CD4-positive, alpha-beta T cell treated with Interferon gamma for 1 hour (primary cell): ENCODE data around the gene NHSL1.
"Not testable (repeated sequence)": the region's sequence is repeated elsewhere in the genome, so short reads cannot be mapped to it uniquely, and the experiment has no call there.

Experiments used
- DNase-seq: peaks from one replicate; pipeline ENCODE4 v3.0.0-alpha.2; 2020

NHSL1 gene

GRCh38 chr6:138454981-138455706, 44.1 kb downstream of the NHSL1 start:
- DNase-seq = peak; percentile 58

GRCh38 chr6:138451043-138451442, 48.3 kb downstream of the NHSL1 start:
- no peak for DNase-seq

- DNase-seq = no peak
These were observed 48.8 kb downstream of the NHSL1 start for GRCh38 chr6:138450445-138450844.

DNA sequence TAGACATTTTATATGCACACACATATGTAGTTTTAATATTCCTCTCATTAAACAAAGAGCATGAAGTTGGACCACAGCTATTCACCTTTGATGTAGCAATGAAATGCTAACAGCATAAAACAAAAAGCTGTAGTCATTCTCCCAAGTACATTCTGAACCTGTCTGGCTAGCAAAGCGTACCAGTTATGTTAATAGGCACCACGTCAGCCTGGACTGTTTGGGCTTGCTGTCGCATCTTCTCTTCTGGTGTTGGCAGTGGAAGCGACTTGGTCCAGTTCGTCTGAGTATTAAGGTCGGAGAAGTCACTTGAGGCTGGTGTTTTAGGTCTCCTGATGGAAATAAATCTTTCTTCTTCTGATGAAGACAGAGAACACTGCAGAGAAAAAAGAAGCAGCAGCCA, 52.5 kb downstream of the NHSL1 start:
- no peak for DNase-seq

GRCh38 chr6:138443979-138444378, 55.3 kb downstream of the NHSL1 start:
- DNase-seq = no peak

- no peak for DNase-seq
These were observed 56.6 kb downstream of the NHSL1 start for GRCh38 chr6:138442663-138443062.

DNA sequence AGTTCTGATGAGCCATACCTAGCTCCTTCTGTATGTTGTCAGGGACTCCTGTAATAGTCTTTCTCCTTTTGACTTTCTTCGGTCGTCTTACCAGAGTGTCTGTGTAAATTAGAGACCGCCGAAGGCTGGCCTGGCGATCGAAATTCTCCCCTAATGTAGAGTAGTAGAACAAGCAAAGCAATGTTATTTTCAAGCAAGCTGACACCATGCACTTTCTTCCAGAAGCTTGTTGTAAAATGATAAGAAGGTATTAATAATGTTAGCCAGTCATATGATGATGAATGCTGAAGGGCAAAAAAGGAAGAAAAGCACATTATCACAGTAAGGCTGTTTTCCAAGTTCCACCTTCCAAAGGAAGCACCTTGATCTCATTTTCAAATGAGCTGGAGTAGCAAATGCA, 57.3 kb downstream of the NHSL1 start:
- DNase-seq = no peak

GRCh38 chr6:138440758-138441357, 58.4 kb downstream of the NHSL1 start:
- no peak for DNase-seq

DNA sequence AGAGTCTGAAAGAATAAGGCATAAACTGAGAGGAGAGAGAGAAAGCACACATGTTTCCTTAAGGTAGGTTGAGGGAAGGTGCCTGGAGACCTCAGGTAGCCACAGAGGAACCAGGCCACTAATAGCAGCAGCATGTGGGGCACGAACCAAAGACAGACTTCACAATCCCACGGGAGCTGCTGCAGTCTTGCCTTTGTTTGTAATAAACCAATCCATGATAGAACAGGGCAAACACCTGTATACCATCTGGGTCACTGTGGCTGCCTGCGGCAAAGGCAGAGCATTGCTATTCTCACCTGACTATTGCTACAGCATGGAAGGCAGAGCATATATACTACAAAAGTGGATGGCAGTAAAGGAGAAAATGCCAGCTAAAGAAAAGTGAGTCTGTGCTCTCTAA, 59.0 kb downstream of the NHSL1 start:
- no peak for DNase-seq

GRCh38 chr6:138439546-138439945, 59.7 kb downstream of the NHSL1 start:
- no peak for DNase-seq

DNA sequence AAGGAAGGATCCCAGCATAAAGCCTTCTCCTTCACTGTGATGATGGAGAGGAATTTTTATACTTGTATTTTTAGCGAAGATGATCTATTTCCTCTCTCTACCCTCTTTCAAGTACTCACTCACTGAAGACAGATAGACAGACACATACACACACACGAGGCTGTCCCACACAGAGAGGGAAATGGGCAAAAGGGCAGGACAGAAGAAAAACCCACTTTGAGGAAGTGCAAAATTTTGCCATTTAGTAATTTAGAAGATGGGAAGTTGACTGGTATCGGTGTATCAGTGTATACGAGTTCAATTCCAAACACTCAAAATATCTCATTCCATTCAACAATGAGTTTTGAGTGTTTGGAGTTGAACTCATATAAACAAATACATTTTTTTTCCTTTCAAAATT, 64.4 kb downstream of the NHSL1 start:
- no peak for DNase-seq

DNA sequence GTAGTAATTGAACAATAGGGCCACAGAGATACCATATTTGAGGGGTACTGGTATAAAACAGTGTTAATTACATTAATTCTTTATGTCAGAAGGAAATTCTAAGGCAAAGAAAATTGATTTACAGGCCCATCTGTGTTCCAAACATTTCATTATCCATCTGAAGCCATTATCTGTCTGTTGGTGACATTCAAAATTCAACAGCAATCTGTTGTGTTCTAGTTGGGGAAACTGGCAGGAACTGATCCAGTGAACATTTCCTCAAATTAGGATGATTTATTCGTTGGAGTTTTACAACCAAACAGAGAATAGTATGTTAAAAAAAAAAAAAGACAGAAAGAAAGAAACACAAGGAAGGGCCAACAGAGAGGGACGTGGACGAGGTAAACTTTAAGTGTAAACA, 65.2 kb downstream of the NHSL1 start:
- DNase-seq = no peak

GRCh38 chr6:138432063-138432356, 67.3 kb downstream of the NHSL1 start:
- no peak for DNase-seq

- peak; percentile 25 for DNase-seq
These were observed 67.8 kb downstream of the NHSL1 start for GRCh38 chr6:138431256-138432062.

GRCh38 chr6:138430361-138431145, 68.7 kb downstream of the NHSL1 start:
- no peak for DNase-seq

DNA sequence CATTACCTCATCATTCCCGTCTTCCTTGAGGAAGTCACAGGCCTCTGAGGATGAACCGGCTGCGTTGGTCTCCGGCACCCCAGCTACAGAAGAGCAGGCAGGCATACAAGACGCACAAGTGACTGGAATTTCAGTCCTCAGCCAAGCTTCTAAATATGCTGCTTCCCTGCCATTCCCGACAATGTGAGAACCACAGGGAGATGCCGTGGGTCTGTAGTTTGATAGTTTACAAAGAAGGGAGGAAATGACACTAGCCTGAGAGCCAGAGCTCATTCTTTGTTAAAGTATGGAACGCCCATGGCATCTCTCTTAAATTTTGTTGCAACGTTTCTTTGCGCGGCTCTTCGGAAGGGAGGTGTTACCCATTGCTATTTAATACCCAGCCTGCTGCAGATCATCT, 69.5 kb downstream of the NHSL1 start:
- DNase-seq = no peak

DNA sequence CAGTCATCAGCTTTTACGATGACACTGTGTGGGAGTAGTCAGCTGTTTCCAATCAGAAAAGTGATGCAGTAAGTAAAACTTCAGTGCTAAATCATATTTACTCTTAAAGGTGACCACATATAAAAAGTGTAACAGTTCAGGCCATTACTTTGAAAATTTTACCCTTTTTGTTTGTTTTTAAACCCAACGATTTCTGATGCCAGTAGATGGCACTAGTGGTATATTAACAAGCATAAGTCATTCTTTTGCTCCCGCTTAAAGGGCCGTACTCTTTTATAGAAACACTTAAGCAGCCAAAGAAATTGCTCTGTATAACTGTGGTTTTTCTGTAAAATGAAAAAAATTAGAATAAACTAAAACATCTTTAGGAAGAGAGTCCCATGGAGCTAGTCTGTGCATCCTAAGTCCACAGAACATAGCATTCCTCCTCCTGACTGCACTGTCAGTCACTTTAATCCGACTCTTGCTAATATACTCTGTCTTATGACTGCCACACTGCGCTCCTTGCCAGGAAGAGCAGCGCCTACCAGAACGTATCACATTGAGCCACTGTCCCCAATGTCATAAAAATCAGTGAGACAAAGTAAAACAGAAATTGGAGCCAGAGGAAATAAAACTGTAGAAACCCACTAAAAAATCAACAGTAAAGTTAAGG, 70.2 kb downstream of the NHSL1 start:
- no peak for DNase-seq

GRCh38 chr6:138427701-138428100, 71.6 kb downstream of the NHSL1 start:
- DNase-seq = no peak

DNA sequence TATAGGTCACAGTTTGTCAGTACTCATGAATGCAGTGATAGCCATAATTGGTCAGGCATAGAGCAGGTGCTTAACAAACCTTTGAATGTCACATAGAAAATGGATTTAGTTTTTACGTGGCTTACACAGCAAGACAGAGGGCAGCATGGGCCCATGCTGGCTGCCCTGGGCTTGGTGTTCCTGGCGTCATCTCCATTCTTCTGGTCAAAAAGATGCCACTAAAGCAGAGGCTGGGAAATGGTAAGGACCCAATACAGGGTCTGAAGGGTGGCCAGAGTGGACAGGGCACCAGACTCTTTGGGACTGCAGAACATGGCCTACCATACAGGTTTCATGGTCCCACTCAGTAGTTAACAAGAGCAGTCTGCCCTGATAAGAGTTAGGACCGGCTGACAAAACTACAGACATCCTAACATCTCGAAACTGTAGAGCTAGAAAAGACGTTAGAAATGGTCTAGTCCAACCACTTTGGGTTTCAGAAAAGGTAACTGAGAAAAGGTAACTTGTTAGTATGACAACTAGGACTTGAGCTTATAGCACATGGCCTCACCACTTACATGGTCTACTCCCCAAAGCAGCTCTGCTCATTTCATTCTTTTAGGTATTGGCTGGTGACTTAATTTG, 72.7 kb downstream of the NHSL1 start:
- no peak for DNase-seq

DNA sequence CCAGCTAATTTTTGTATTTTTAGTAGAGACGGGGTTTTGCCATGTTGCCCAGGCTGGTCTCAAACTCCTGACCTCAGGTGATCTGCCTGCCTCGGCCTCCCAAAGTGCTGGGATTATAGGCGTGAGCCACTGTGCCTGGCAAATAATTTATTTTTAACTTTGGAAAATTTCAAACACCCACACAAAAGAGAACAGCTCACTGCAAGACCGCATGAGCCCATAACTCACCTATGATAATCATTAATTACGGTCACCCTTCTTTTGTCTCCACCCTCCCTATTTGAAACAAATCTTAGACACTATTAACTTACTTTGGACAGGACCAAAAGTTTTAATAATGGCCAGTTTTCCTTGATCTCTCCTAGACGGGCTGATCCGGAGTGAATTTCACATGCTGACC, 74.0 kb downstream of the NHSL1 start:
- DNase-seq = not testable (repeated sequence)

DNA sequence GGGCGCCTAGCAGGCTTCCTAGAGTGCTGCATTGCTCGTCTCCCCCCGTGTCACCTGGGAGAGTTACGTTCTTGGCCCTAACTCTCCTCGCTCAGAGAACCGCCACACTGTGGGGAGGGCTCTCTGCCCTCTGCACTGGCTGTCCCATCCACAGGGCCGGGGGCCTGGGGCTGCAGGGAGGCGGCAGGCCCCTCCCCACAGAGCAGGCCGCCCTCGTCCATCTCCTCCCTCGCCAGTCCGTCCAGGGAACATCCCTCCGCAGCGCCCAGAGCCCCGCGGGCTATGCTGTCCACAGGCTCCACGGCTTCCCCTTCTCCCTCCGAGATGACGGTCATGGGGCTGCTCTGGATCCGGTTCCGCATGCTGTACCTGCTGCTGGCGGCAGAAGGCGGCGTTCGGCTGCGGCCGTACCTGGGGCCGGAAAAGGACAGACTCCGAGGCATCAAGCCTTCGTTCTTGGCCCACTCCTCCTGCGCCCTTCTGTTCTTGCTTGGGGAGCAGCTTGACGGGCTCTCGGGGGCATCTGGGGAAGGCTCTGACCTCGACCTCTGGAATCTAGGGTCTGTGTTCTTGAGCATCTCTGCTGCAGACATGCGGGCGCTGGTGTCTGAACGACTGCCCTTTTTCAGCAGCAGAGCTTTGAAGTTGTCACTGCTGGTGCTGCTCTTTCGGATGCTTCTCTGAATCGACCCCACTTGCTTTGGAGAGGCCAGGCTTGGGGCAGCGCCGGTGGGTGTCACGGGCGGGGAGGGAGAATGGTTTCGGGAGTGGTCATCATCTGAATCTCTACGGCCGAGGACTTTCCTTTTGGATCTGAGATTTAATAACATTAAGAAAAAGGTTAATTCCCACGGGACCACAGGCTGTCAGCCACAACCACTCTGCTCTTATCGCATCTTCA, 75.0 kb downstream of the NHSL1 start:
- DNase-seq = no peak
